Caco-2 (cell line): ENCODE measurements around the gene SDHC. TPM values are rescaled to one million over a fixed set of nuclear protein-coding genes. Genes with fewer than 3 reads are reported as not detected.
"Not testable (repeated sequence)": the region's sequence is repeated elsewhere in the genome, so short reads cannot be mapped to it uniquely, and the experiment has no call there.

Experiments used
- BruUV-seq: library from RNA; stranded (reverse); fragments of 400-500 nt; replicated peaks from 2 replicates; lab custom pipeline; 2021; lab: Mats Ljungman, UMichigan
- CTCF ChIA-PET: fragments of 300-600 bp; sonication (Branson Sonifier 250); formaldehyde crosslinking; loops from one replicate; lab custom pipeline; 2022; ENCODE audit warnings: antibody characterized with exemption; lab: Charles Lee
- POLR2A ChIA-PET: fragments of 300-600 bp; sonication (Branson Sonifier 250); formaldehyde crosslinking; loops from one replicate; lab custom pipeline; 2022; ENCODE audit warnings: antibody characterized with exemption; lab: Charles Lee
- DNase-seq, 2 experiments: peaks; one replicate each; pipeline versions ENCODE4 v3.0.0 to v3.0.0-alpha.2; 2020 to 2022
- H3K27me3 ChIP-seq: replicated peaks from 2 replicates; pipeline ENCODE4 v1.6.0; 2011; ENCODE audit warnings: low read length; ENCODE audit not compliant: control insufficient read depth, insufficient read depth
- H3K36me3 ChIP-seq: 2 replicates; pipeline ENCODE4 v1.5.1; 2011; ENCODE audit warnings: low read length; ENCODE audit not compliant: control insufficient read depth, insufficient read depth
- H3K4me1 ChIP-seq: fragments of 250-450 bp; sonication (Bioruptor Pico); 2 replicates; pipeline ENCODE4 v1.5.1; 2020; ENCODE audit warnings: mild to moderate bottlenecking
- H3K4me3 ChIP-seq: 2 replicates; pipeline ENCODE4 v1.5.1; 2011; ENCODE audit warnings: low read depth, mild to moderate bottlenecking, control low read depth, low read length
- H3K9me3 ChIP-seq: fragments of 250-450 bp; sonication (Bioruptor Pico); 2 replicates; pipeline ENCODE4 v1.5.1; 2020; ENCODE audit warnings: mild to moderate bottlenecking, moderate library complexity
- H3K27ac Mint-ChIP-seq: one replicate; pipeline ENCODE4 v1.8.0; 2022; ENCODE audit warnings: mixed read lengths; ENCODE audit not compliant: unreplicated experiment
- H3K27me3 Mint-ChIP-seq: one replicate; pipeline ENCODE4 v1.8.0; 2022; ENCODE audit warnings: mixed read lengths; ENCODE audit not compliant: insufficient read depth, unreplicated experiment
- H3K36me3 Mint-ChIP-seq: one replicate; pipeline ENCODE4 v1.8.0; 2022; ENCODE audit warnings: mild to moderate bottlenecking, mixed read lengths; ENCODE audit not compliant: insufficient read depth, unreplicated experiment
- H3K4me1 Mint-ChIP-seq: one replicate; pipeline ENCODE4 v1.8.0; 2022; ENCODE audit warnings: low read depth, mixed read lengths; ENCODE audit not compliant: unreplicated experiment
- H3K4me3 Mint-ChIP-seq: one replicate; pipeline ENCODE4 v1.8.0; 2022; ENCODE audit warnings: mild to moderate bottlenecking, moderate library complexity, mixed read lengths; ENCODE audit not compliant: unreplicated experiment
- H3K9me3 Mint-ChIP-seq: one replicate; pipeline ENCODE4 v1.8.0; 2022; ENCODE audit warnings: mixed read lengths; ENCODE audit not compliant: unreplicated experiment
- intact Hi-C: fragments of 100-400 bp; cut with micrococcal nuclease; formaldehyde crosslinking; loops from one replicate; pipeline ENCODE4 v1.10.0; 2022; ENCODE audit not compliant: unreplicated experiment
- total RNA-seq: library from RNA; stranded (reverse); gene quantifications from 2 replicates; pipeline ENCODE4 v1.2.3, GENCODE V29; 2022
- TF ChIP-seq, protein P1 (sequence below), 2 experiments: fragments of 200-600 bp in 1 of 2; IDR thresholded peaks; 1 replicate in 1 of 2; 2 replicates in 1 of 2; pipeline versions ENCODE4 v1.5.1 to v1.8.0; 2011 to 2022; ENCODE audit warnings: antibody characterized with exemption in 1 of 2, control low read depth in 1 of 2, inconsistent platforms in 1 of 2, low read depth in 1 of 2, low read length in 1 of 2, mild to moderate bottlenecking in 1 of 2, moderate library complexity in 1 of 2; ENCODE audit not compliant: insufficient read depth in 1 of 2, severe bottlenecking in 1 of 2, unreplicated experiment in 1 of 2

SDHC gene
- total RNA-seq, 1 experiment from 2014 or later = 261 TPM

DNA sequence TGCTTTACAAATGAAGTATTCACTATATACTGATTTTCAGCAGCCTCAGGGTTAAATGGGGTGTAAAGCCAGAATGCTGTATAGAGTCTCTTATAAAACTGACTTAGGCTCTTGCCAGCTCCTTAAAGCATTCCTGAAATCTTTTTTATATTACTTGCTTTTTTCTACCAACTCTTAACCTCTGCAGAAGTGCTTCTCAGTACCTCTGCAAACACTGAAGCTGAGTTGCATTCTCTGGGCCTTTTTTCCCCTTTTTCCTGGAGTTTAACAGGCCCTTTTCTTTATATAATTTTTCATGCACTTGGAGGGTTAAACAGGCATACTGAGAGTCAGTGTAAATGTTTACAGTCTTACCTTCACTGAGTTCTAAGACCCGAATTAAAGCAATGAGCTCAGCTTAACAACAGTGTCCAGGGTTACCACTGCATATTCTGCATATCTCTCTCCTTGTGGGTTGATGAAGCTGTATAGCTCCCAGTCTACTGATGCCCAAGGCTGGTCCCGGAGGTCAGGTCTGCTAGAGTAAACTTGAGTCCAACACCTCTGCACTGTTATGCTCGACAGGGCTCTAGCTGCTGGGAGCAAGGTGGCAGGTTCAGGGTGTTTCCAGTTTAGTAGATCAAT lies 94.4 kb downstream of the SDHC start:
- H3K4me3 Mint-ChIP-seq = no peak overlapping the region
- H3K4me1 Mint-ChIP-seq = peaks cover 10% of the 10 kb centered on the region
- ChIA-PET CTCF (no interaction called here), POLR2A (interaction anchor here (0.7 kb wide), 1 partner anchor 20 kb away, joined by 4 read pairs; no protein-coding TSS in a partner anchor)
- H3K36me3 Mint-ChIP-seq = no peaks in the 10 kb centered on the region
- H3K36me3 ChIP-seq = no peaks in the 10 kb centered on the region
- H3K9me3 ChIP-seq = no peaks in the 10 kb centered on the region
- no peaks in the 10 kb centered on the region for H3K9me3 Mint-ChIP-seq
- H3K4me3 ChIP-seq = no peak overlapping the region
- no TSS peak for BruUV-seq
- H3K4me1 ChIP-seq = peaks cover 15% of the 10 kb centered on the region
- H3K27ac Mint-ChIP-seq = no peak overlapping the region
- DNase-seq = no peak
- no peaks in the 10 kb centered on the region for H3K27me3 Mint-ChIP-seq
- H3K27me3 ChIP-seq = no peaks in the 10 kb centered on the region
- TF ChIP-seq, protein P1, sequence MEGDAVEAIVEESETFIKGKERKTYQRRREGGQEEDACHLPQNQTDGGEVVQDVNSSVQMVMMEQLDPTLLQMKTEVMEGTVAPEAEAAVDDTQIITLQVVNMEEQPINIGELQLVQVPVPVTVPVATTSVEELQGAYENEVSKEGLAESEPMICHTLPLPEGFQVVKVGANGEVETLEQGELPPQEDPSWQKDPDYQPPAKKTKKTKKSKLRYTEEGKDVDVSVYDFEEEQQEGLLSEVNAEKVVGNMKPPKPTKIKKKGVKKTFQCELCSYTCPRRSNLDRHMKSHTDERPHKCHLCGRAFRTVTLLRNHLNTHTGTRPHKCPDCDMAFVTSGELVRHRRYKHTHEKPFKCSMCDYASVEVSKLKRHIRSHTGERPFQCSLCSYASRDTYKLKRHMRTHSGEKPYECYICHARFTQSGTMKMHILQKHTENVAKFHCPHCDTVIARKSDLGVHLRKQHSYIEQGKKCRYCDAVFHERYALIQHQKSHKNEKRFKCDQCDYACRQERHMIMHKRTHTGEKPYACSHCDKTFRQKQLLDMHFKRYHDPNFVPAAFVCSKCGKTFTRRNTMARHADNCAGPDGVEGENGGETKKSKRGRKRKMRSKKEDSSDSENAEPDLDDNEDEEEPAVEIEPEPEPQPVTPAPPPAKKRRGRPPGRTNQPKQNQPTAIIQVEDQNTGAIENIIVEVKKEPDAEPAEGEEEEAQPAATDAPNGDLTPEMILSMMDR (IDR thresholded peaks at IDR 0.05; ENCODE audit: insufficient read depth in 1 of 2, low read depth in 1 of 2, low read length in 1 of 2, severe bottlenecking in 1 of 2, unreplicated experiment in 1 of 2) = no peak
- intact Hi-C loops = no loop called here

DNA sequence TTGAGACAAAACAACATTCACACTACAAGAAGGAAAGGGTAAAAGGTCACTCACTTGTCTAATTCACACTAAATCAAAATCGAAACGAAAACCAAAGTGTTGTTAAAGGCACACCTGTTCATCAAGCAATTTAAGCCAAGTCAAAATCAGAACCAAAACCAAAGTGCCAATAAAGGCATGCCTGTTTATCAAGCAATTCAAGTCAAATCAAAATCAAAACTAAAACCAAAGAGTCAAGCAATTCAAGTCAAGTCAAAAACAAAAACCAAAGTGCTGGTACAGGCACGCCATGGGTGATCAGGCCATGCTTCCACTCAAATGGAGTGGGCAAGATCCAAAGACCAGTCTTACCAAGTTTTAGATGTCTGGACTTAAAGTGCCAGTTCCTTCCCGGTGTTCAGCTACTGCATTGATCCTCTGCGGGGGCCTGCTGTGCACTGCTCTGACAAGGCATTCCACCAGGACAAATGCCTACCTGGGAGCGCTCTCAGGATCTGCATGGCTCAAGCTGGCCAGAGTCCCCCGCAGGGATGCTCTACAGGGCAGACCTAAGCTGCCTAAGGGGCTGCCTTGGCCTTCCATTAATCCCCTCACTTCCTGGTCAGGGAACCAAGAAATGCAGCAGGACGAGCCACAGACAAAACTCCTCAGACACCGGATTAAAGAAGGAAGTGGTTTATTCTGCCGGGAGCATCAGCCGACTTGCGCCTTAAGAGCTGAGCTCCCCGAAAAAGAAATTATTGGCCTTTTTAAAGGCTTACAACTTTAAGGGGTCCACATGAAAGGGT lies 95.9 kb downstream of the SDHC start:
- H3K4me3 ChIP-seq, CTCF ChIA-PET, H3K27ac Mint-ChIP-seq: not testable (repeated sequence)

DNA sequence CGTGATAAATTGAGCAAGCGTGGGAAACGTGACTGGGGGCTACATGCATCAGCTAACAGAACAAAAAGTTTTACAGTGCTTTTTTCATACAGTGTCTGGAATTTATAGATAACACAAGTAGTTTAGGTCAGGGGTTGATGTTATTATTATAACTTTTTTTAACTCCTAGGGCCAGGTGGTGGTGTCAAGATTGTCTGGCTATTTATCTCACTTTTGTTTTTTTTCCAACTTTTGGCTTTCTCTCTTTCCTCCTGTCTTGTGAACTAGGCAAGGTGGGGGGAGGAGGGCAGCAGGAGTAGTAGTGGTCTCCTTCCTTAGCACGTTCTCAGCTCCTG lies 96.4 kb downstream of the SDHC start:
- peaks cover 15% of the 10 kb centered on the region for H3K4me1 ChIP-seq
- H3K4me1 Mint-ChIP-seq = peaks cover 11% of the 10 kb centered on the region
- CTCF ChIA-PET, POLR2A ChIA-PET, BruUV-seq, H3K27me3 ChIP-seq, H3K36me3 ChIP-seq, H3K4me3 ChIP-seq, H3K36me3 Mint-ChIP-seq, H3K27me3 Mint-ChIP-seq, DNase-seq, H3K27ac Mint-ChIP-seq, intact Hi-C loops, H3K9me3 ChIP-seq, H3K9me3 Mint-ChIP-seq, H3K4me3 Mint-ChIP-seq: not testable (repeated sequence)

More for the DNA sequence above, 95.9 kb downstream of the SDHC start:
- peaks cover 15% of the 10 kb centered on the region for H3K4me1 ChIP-seq
- H3K36me3 Mint-ChIP-seq, BruUV-seq, DNase-seq, POLR2A ChIA-PET, H3K36me3 ChIP-seq, H3K9me3 Mint-ChIP-seq, intact Hi-C loops, H3K27me3 ChIP-seq, H3K9me3 ChIP-seq, H3K27me3 Mint-ChIP-seq, H3K4me3 Mint-ChIP-seq: not testable (repeated sequence)
- H3K4me1 Mint-ChIP-seq = peaks cover 11% of the 10 kb centered on the region

Other genes starting within 250 kb of the SDHC start
- not detected in 2 replicates for gene ARHGAP30, start 244.5 kb upstream of the SDHC start, total RNA-seq
- 0.20 and 0.74 TPM in 2 replicates for gene NECTIN4, start 224.8 kb upstream of the SDHC start, total RNA-seq
- gene KLHDC9, start 216.0 kb upstream of the SDHC start, total RNA-seq = 2.0 and 2.2 TPM in 2 replicates
- gene PFDN2, start 196.3 kb upstream of the SDHC start, total RNA-seq = 80.0 and 88.0 TPM in 2 replicates
- 41.8 and 42.1 TPM in 2 replicates for gene NIT1, start 196.3 kb upstream of the SDHC start, total RNA-seq
- gene DEDD, start 181.7 kb upstream of the SDHC start, total RNA-seq = 33.8 and 37.0 TPM in 2 replicates
- 98.2 and 105 TPM in 2 replicates for gene UFC1, start 160.4 kb upstream of the SDHC start, total RNA-seq
- 38.2 and 39.8 TPM in 2 replicates for gene USP21, start 154.9 kb upstream of the SDHC start, total RNA-seq
- gene PPOX, start 148.0 kb upstream of the SDHC start, total RNA-seq = 25.0 and 25.4 TPM in 2 replicates
- gene B4GALT3, start 136.9 kb upstream of the SDHC start, total RNA-seq = 39.6 and 48.1 TPM in 2 replicates
- gene ADAMTS4, start 115.3 kb upstream of the SDHC start, total RNA-seq = 0.23 and 0.32 TPM in 2 replicates
- gene NDUFS2, start 112.0 kb upstream of the SDHC start, total RNA-seq = 110 and 115 TPM in 2 replicates
- gene FCER1G, start 99.1 kb upstream of the SDHC start, total RNA-seq = 1.5 and 2.6 TPM in 2 replicates
- 711 and 784 TPM in 2 replicates for gene APOA2, start 90.8 kb upstream of the SDHC start, total RNA-seq
- gene TOMM40L, start 88.3 kb upstream of the SDHC start, total RNA-seq = 23.1 and 24.0 TPM in 2 replicates
- gene NR1I3, start 76.2 kb upstream of the SDHC start, total RNA-seq = not detected in 2 replicates
- 2.5 and 3.3 TPM in 2 replicates for gene PCP4L1, start 55.6 kb upstream of the SDHC start, total RNA-seq
- gene MPZ, start 4.4 kb upstream of the SDHC start, total RNA-seq = 0.20 and 0.23 TPM in 2 replicates
- gene CFAP126, start 53.5 kb downstream of the SDHC start, total RNA-seq = not detected in 2 replicates
- gene FCGR2A, start 191.1 kb downstream of the SDHC start, total RNA-seq = not detected in 2 replicates
- gene HSPA6, start 210.2 kb downstream of the SDHC start, total RNA-seq = 0.32 and 0.60 TPM in 2 replicates
- gene FCGR3A, start 235.4 kb downstream of the SDHC start, total RNA-seq = not detected in 2 replicates